HepG2 (cell line): ENCODE data around the gene NUDT9. TPM values are rescaled to one million over a fixed set of nuclear protein-coding genes. Genes with fewer than 3 reads are reported as not detected.

Experiments
- ATAC-seq: fragments of 200-7000 bp; cut with Tn5 transposase; 3 replicates; pipeline ENCODE4 v1.9.1; 2020; ENCODE audit warnings: mild to moderate bottlenecking, moderate library complexity
- BruUV-seq: library from RNA; stranded (reverse); fragments of 400-500 nt; replicated peaks from 2 replicates; lab custom pipeline; 2021; lab: Mats Ljungman, UMichigan
- CTCF ChIA-PET: fragments of 300-600 bp; formaldehyde crosslinking; extraction: SDS; loops from one replicate; lab custom pipeline; 2021; ENCODE audit warnings: low total read pairs, inconsistent platforms, low intra/inter-chr PET ratio; lab: Yijun Ruan, JAX
- POLR2A ChIA-PET: fragments of 350-600 bp; sonication (Branson Sonifier 250); formaldehyde crosslinking; loops from one replicate; lab custom pipeline; 2020; ENCODE audit warnings: antibody characterized with exemption, inconsistent platforms; lab: Yijun Ruan, JAX
- DNase-seq: peaks from one replicate; pipeline ENCODE4 v3.0.0-alpha.2; 2015; ENCODE audit warnings: low spot score
- FAIRE-seq: peaks from 3 replicates; lab custom pipeline; 2011; peaks lifted over from hg19 to GRCh38; lab: Jason Lieb, UNC
- H2AFZ ChIP-seq: one replicate; pipeline ENCODE4 v1.6.1; 2011; ENCODE audit warnings: low read length, inconsistent platforms
- H3K27ac ChIP-seq: fragments of 300-600 bp; 3 replicates; pipeline ENCODE4 v1.8.0; 2011; ENCODE audit warnings: mixed run types, mild to moderate bottlenecking, mixed read lengths, low read length, inconsistent platforms; ENCODE audit not compliant: insufficient read depth; ENCODE audit errors: extremely low read length
- H3K27me3 ChIP-seq, 2 experiments: fragments of 200-600 bp in 1 of 2; 2 replicates in 1 of 2; 3 replicates in 1 of 2; pipeline versions ENCODE4 v1.6.0 to v1.8.0; 2011; ENCODE audit warnings: low read length in 2 of 2, mild to moderate bottlenecking in 2 of 2, moderate library complexity in 2 of 2, inconsistent platforms in 1 of 2; ENCODE audit not compliant: insufficient read depth in 2 of 2, control insufficient read depth in 1 of 2
- H3K36me3 ChIP-seq, 2 experiments: fragments of 200-600 bp in 1 of 2; replicated peaks in 1 of 2; 2 replicates in 1 of 2; 3 replicates in 1 of 2; pipeline versions ENCODE4 v1.5.1 to v1.8.0; 2011; ENCODE audit warnings: low read length in 2 of 2, inconsistent platforms in 1 of 2; ENCODE audit not compliant: insufficient read depth in 2 of 2, control insufficient read depth in 1 of 2
- H3K4me1 ChIP-seq: 2 replicates; pipeline ENCODE4 v1.5.1; 2012; ENCODE audit warnings: low read length, inconsistent platforms; ENCODE audit not compliant: insufficient read depth
- H3K4me2 ChIP-seq: 2 replicates; pipeline ENCODE4 v1.6.0; 2011; ENCODE audit warnings: low read depth, low read length, inconsistent platforms
- H3K4me3 ChIP-seq, 3 experiments: fragments of 200-600 bp in 1 of 3; sonication (generic), shearing (Covaris generic) in 1 of 3; replicated peaks in 1 of 3; 2 replicates each; pipeline ENCODE4 v1.5.1; 2011 to 2016; ENCODE audit warnings: low read length in 3 of 3, inconsistent platforms in 2 of 3, low read depth in 2 of 3, mild to moderate bottlenecking in 2 of 3, control low read depth in 1 of 3, mixed read lengths in 1 of 3; ENCODE audit not compliant: insufficient read depth in 1 of 3
- H3K79me2 ChIP-seq: one replicate; pipeline ENCODE4 v1.6.1; 2011; ENCODE audit warnings: low read length, inconsistent platforms; ENCODE audit not compliant: insufficient read depth
- H3K9ac ChIP-seq: 2 replicates; pipeline ENCODE4 v1.6.0; 2011; ENCODE audit warnings: mild to moderate bottlenecking, low read depth, low read length, inconsistent platforms; ENCODE audit not compliant: insufficient read depth
- H3K9me3 ChIP-seq: 2 replicates; pipeline ENCODE4 v1.5.1; 2012; ENCODE audit warnings: mild to moderate bottlenecking, low read length
- H4K20me1 ChIP-seq: 2 replicates; pipeline ENCODE4 v1.6.0; 2011; ENCODE audit warnings: inconsistent platforms, mild to moderate bottlenecking, low read length, moderate library complexity; ENCODE audit not compliant: insufficient read depth
- ATF7-NPFF ChIP-seq: sonication (generic); formaldehyde crosslinking; IDR thresholded peaks from 2 replicates; pipeline ENCODE4 v1.8.1; 2023; ENCODE audit warnings: mild to moderate bottlenecking, low read depth, missing genetic modification reagents, moderate library complexity
- CBX1 ChIP-seq: IDR thresholded peaks from one replicate; pipeline ENCODE4 v1.6.1; 2016; ENCODE audit warnings: antibody characterized with exemption, low read depth
- FLYWCH1 ChIP-seq: sonication (generic); formaldehyde crosslinking; IDR thresholded peaks from 2 replicates; pipeline ENCODE4 v1.8.1; 2023; ENCODE audit warnings: mild to moderate bottlenecking, missing genetic modification reagents
- GATAD2A ChIP-seq: IDR thresholded peaks from 2 replicates; pipeline ENCODE4 v1.6.1; 2016
- GMEB2 ChIP-seq: IDR thresholded peaks from 2 replicates; pipeline ENCODE4 v1.6.1; 2016; ENCODE audit warnings: missing biosample characterization, missing genetic modification reagents, low read depth
- HNF4A ChIP-seq: sonication (generic); formaldehyde crosslinking; IDR thresholded peaks from 2 replicates; pipeline ENCODE4 v1.4.0; 2020; ENCODE audit warnings: missing genetic modification reagents
- KLF13 ChIP-seq: sonication (generic); formaldehyde crosslinking; IDR thresholded peaks from 2 replicates; pipeline ENCODE4 v1.4.0; 2020; ENCODE audit warnings: mild to moderate bottlenecking, missing genetic modification reagents
- MBNL3 ChIP-seq: fragments of 250-450 bp; sonication (Bioruptor Pico); conservative IDR thresholded peaks from 2 replicates; pipeline ENCODE4 v1.8.0; 2022; ENCODE audit warnings: mild to moderate bottlenecking, inconsistent platforms
- MED1 ChIP-seq: sonication (generic); formaldehyde crosslinking; IDR thresholded peaks from 2 replicates; pipeline ENCODE4 v1.4.0; 2020; ENCODE audit warnings: missing genetic modification reagents
- MIER2 ChIP-seq: IDR thresholded peaks from 2 replicates; pipeline ENCODE4 v1.6.1; 2016; ENCODE audit warnings: missing biosample characterization, missing genetic modification reagents
- MTERF4 ChIP-seq: sonication (generic); formaldehyde crosslinking; IDR thresholded peaks from 2 replicates; pipeline ENCODE4 v1.8.0; 2023; ENCODE audit warnings: mild to moderate bottlenecking, missing genetic modification reagents
- SIN3A ChIP-seq: IDR thresholded peaks from 2 replicates; pipeline ENCODE4 v1.6.1; 2011; ENCODE audit warnings: low read depth, mild to moderate bottlenecking, control low read depth, low read length, borderline replicate concordance
- TBX2 ChIP-seq: sonication (generic); formaldehyde crosslinking; IDR thresholded peaks from 2 replicates; pipeline ENCODE4 v1.5.0; 2020; ENCODE audit warnings: missing genetic modification reagents, mild to moderate bottlenecking, borderline replicate concordance
- TEAD2 ChIP-seq: sonication (generic); formaldehyde crosslinking; IDR thresholded peaks from 2 replicates; pipeline ENCODE4 v1.9.0; 2021; ENCODE audit warnings: missing genetic modification reagents
- ZNF143 ChIP-seq: sonication (generic); formaldehyde crosslinking; IDR thresholded peaks from 2 replicates; pipeline ENCODE4 v1.4.0; 2020; ENCODE audit warnings: missing genetic modification reagents
- ZNF280B ChIP-seq: sonication (generic); formaldehyde crosslinking; IDR thresholded peaks from 2 replicates; pipeline ENCODE4 v1.5.0; 2020; ENCODE audit warnings: missing genetic modification reagents, mild to moderate bottlenecking, borderline replicate concordance
- ZNF317 ChIP-seq: sonication (generic); formaldehyde crosslinking; IDR thresholded peaks from 2 replicates; pipeline ENCODE4 v1.5.0; 2020; ENCODE audit warnings: mild to moderate bottlenecking, missing genetic modification reagents
- ZNF335 ChIP-seq: sonication (generic); formaldehyde crosslinking; IDR thresholded peaks from 2 replicates; pipeline ENCODE4 v1.4.0; 2020; ENCODE audit warnings: missing genetic modification reagents
- ZNF563 ChIP-seq: sonication (generic); formaldehyde crosslinking; IDR thresholded peaks from 2 replicates; pipeline ENCODE4 v1.8.0; 2022; ENCODE audit warnings: mild to moderate bottlenecking, moderate library complexity, missing genetic modification reagents
- ZNF773 ChIP-seq: sonication (generic); formaldehyde crosslinking; IDR thresholded peaks from 2 replicates; pipeline ENCODE4 v1.4.0; 2020; ENCODE audit warnings: missing genetic modification reagents, borderline replicate concordance
- WGBS: methylation state at CpG from one replicate; pipeline ENCODE4 v1.1.6; 2017; ENCODE audit warnings: low lambda C conversion rate; 5-methylcytosine and 5-hydroxymethylcytosine counted together
- in situ Hi-C: cut with HindIII; loops from 2 replicates; pipeline ENCODE4 v1.10.0; 2017; ENCODE audit warnings: low pct_unique_long_range_greater_than_20kb; ENCODE audit not compliant: extremely low pct_ligation_motif_present
- intact Hi-C: fragments of 100-400 bp; cut with micrococcal nuclease; formaldehyde crosslinking; loops from one replicate; pipeline ENCODE4 v1.10.0; 2022; ENCODE audit not compliant: unreplicated experiment
- polyA plus RNA-seq, 8 experiments: library from polyadenylated mRNA; depleted of rRNA in 3 of 8; stranded (reverse) in 7 of 8; unstranded in 1 of 8; fragments of >200 nt; fragmentation: Illumina TruSeq in 4 of 8; extraction: Trizol in 4 of 8; gene quantifications; 2 replicates each; pipeline versions ENCODE4 v1.2.1 to v1.2.3, GENCODE V29; 2011 to 2016; ENCODE audit warnings: low read depth in 4 of 8, missing spikeins in 1 of 8, mixed read lengths in 1 of 8; ENCODE audit not compliant: insufficient read depth in 1 of 8
- total RNA-seq, 5 experiments: library from RNA; depleted of rRNA; stranded (reverse); fragments of >200 nt; fragmentation: Illumina TruSeq; extraction: Trizol; gene quantifications; 2 replicates each; pipeline ENCODE4 v1.2.3, GENCODE V29; 2016; ENCODE audit warnings: low read depth in 1 of 5
- TF ChIP-seq, protein P1 (sequence below): sonication (generic); formaldehyde crosslinking; IDR thresholded peaks from 2 replicates; pipeline ENCODE4 v1.4.0; 2020; ENCODE audit warnings: missing genetic modification reagents
- TF ChIP-seq, protein P2 (sequence below): sonication (generic); formaldehyde crosslinking; IDR thresholded peaks from 2 replicates; pipeline ENCODE4 v1.4.0; 2020; ENCODE audit warnings: missing genetic modification reagents

The NUDT9 gene
- total and polyA plus RNA-seq, 2 of the 13 experiments (the other 11 are each of a cell fraction or from before 2014, with no cell fraction given) = 10.4 to 12.3 TPM

DNA sequence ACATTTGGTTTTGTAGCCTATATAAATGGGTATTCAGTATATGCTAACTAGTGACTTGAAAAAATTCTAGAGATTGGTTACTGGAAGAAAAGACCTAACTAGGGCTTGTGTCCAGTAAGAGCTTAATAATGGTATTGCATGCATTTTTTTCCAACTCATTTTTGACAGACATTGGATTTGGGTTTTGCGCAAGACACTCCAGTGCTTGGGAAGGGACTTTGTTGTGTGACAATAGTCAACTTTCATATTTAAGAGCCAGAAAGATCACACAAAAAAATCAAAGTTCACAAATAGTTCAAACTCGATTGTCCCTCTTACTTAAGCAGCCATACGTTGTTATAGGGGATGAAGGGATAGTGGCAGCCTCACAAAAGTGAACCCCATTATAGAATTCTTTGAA lies 30.2 kb upstream of the NUDT9 start:
- BruUV-seq = no TSS peak
- WGBS = 46% methylated on average over 3 of the region's 3 CpGs
- FAIRE-seq (peak; percentile 66), DNase-seq (peak; percentile 25), ATAC-seq (no peak)
- peaks cover 21% of the 10 kb centered on the region for H4K20me1 ChIP-seq
- H3K79me2 ChIP-seq = peaks cover 38% of the 10 kb centered on the region
- peak overlapping the region; percentile 84; the same call in 1 of the 2 replicates for H3K9ac ChIP-seq
- peak overlapping the region; percentile 87 for H3K27ac ChIP-seq
- H2AFZ ChIP-seq = peak overlapping the region; percentile 49
- intact Hi-C loops (no loop called here), in situ Hi-C loops (no loop called here)
- H3K4me1 ChIP-seq = peaks cover 19% of the 10 kb centered on the region
- H3K4me2 ChIP-seq = peak overlapping the region; percentile 93
- no peaks in the 10 kb centered on the region for H3K36me3 ChIP-seq
- POLR2A ChIA-PET = interaction anchor here (1.0 to 8.1 kb wide), 5 partner anchors 9 to 31 kb away, joined by 5 to 172 read pairs (median 13); partner anchors contain the start of gene NUDT9
- no peaks in the 10 kb centered on the region for H3K9me3 ChIP-seq
- CTCF ChIA-PET = no interaction called here
- H3K4me3 ChIP-seq = peak overlapping the region in 2 of 3 experiments; percentile 81 to 88; a peak in 3 of 6 replicates
- no peaks in the 10 kb centered on the region; a peak in 1 of 5 replicates for H3K27me3 ChIP-seq
- no peak for TF ChIP-seq SIN3A
- TF ChIP-seq CBX1 = no peak
- no peak for TF ChIP-seq ZNF335 (CRISPR knock-in tag)
- TF ChIP-seq ZNF143 (CRISPR knock-in tag) = no peak
- no peak for TF ChIP-seq ATF7-NPFF (CRISPR knock-in tag)
- TF ChIP-seq MIER2 (CRISPR knock-in tag) = no peak
- TF ChIP-seq, protein P1, sequence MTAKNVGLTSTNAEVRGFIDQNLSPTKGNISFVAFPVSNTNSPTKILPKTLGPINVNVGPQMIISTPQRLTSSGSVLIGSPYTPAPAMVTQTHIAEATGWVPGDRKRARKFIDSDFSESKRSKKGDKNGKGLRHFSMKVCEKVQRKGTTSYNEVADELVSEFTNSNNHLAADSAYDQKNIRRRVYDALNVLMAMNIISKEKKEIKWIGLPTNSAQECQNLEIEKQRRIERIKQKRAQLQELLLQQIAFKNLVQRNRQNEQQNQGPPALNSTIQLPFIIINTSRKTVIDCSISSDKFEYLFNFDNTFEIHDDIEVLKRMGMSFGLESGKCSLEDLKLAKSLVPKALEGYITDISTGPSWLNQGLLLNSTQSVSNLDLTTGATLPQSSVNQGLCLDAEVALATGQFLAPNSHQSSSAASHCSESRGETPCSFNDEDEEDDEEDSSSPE (CRISPR knock-in tag) = no peak
- TF ChIP-seq, protein P2, sequence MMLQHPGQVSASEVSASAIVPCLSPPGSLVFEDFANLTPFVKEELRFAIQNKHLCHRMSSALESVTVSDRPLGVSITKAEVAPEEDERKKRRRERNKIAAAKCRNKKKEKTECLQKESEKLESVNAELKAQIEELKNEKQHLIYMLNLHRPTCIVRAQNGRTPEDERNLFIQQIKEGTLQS (CRISPR knock-in tag) = no peak
- TF ChIP-seq KLF13 (CRISPR knock-in tag) = no peak
- TF ChIP-seq MTERF4 (CRISPR knock-in tag) = no peak
- TF ChIP-seq MED1 = no peak
- TF ChIP-seq GMEB2 (CRISPR knock-in tag) = no peak
- TF ChIP-seq TEAD2 (CRISPR knock-in tag) = no peak
- TF ChIP-seq ZNF280B (CRISPR knock-in tag) = no peak
- TF ChIP-seq MBNL3 = no peak
- no peak for TF ChIP-seq ZNF773
- no peak; the same call in 1 of the 2 replicates for TF ChIP-seq GATAD2A (CRISPR knock-in tag)
- no peak for TF ChIP-seq TBX2
- no peak for TF ChIP-seq ZNF317
- TF ChIP-seq HNF4A (CRISPR knock-in tag) = peak; percentile 57
- TF ChIP-seq FLYWCH1 (CRISPR knock-in tag) = no peak
- no peak for TF ChIP-seq ZNF563 (CRISPR knock-in tag)
